RWPE2 (cell line): ENCODE results near the gene PPOX.
A peak's percentile ranks its signal among the peaks of the same experiment; 100 is the strongest.

Source experiments
- ATAC-seq: fragments of 200-7000 bp; cut with Tn5 transposase; 3 replicates; pipeline ENCODE4 v1.9.1; 2021; ENCODE audit warnings: low read depth
- DNase-seq: peaks from one replicate; pipeline ENCODE4 v3.0.0-alpha.2; 2020; ENCODE audit warnings: low spot score
- H3K27ac ChIP-seq: fragments of 450-650 bp; 2 replicates; pipeline ENCODE4 v1.5.1; 2017; ENCODE audit warnings: mild to moderate bottlenecking; ENCODE audit not compliant: poor library complexity, severe bottlenecking
- H3K27me3 ChIP-seq: fragments of 250-450 bp; sonication (Bioruptor Pico); 2 replicates; pipeline ENCODE4 v1.5.1; 2021; ENCODE audit warnings: mild to moderate bottlenecking, moderate library complexity; ENCODE audit not compliant: insufficient read depth, poor library complexity, severe bottlenecking
- H3K36me3 ChIP-seq: fragments of 250-450 bp; sonication (Bioruptor Pico); 2 replicates; pipeline ENCODE4 v1.5.1; 2020; ENCODE audit warnings: low read depth, mild to moderate bottlenecking, moderate library complexity
- H3K4me1 ChIP-seq: fragments of 250-450 bp; sonication (Bioruptor Pico); 2 replicates; pipeline ENCODE4 v1.5.1; 2021; ENCODE audit warnings: mild to moderate bottlenecking, moderate library complexity; ENCODE audit not compliant: insufficient read depth, poor library complexity, severe bottlenecking
- H3K4me3 ChIP-seq: fragments of 250-450 bp; sonication (Bioruptor Pico); 2 replicates; pipeline ENCODE4 v1.5.1; 2021; ENCODE audit warnings: mild to moderate bottlenecking, moderate library complexity; ENCODE audit not compliant: severe bottlenecking
- H3K9me3 ChIP-seq: fragments of 250-450 bp; sonication (Bioruptor Pico); 2 replicates; pipeline ENCODE4 v1.5.1; 2021; ENCODE audit warnings: mild to moderate bottlenecking, moderate library complexity; ENCODE audit not compliant: severe bottlenecking
- CTCF ChIP-seq: fragments of 450-650 bp; IDR thresholded peaks from one replicate; pipeline ENCODE4 v1.5.1; 2017; ENCODE audit warnings: mild to moderate bottlenecking, moderate library complexity; ENCODE audit not compliant: poor library complexity, severe bottlenecking

Gene PPOX

GRCh38 chr1:161206411-161207140 lies 40.4 kb downstream of the PPOX start:
- no peaks in the 10 kb centered on the region for H3K27me3 ChIP-seq
- peaks cover 78% of the 10 kb centered on the region for H3K36me3 ChIP-seq
- no peak overlapping the region for H3K4me3 ChIP-seq
- ATAC-seq = no peak
- no peak for TF ChIP-seq CTCF
- no peak overlapping the region for H3K27ac ChIP-seq
- DNase-seq = no peak
- peaks cover 2% of the 10 kb centered on the region for H3K4me1 ChIP-seq
- no peaks in the 10 kb centered on the region for H3K9me3 ChIP-seq

GRCh38 chr1:161207173-161207572 lies 40.9 kb downstream of the PPOX start:
- ATAC-seq = no peak
- peaks cover 84% of the 10 kb centered on the region for H3K36me3 ChIP-seq

GRCh38 chr1:161209790-161210409 lies 43.7 kb downstream of the PPOX start:
- no peak for DNase-seq
- peak; percentile 91 for TF ChIP-seq CTCF
- H3K36me3 ChIP-seq = peaks cover 91% of the 10 kb centered on the region
- H3K27me3 ChIP-seq = no peaks in the 10 kb centered on the region
- no peak overlapping the region for H3K4me3 ChIP-seq
- ATAC-seq = peak; percentile 94
- no peaks in the 10 kb centered on the region for H3K4me1 ChIP-seq
- no peak overlapping the region for H3K27ac ChIP-seq
- H3K9me3 ChIP-seq = no peaks in the 10 kb centered on the region

More at GRCh38 chr1:161207173-161207572, 40.9 kb downstream of the PPOX start:
- Histone ChIP-seq H3K27me3 (no peaks in the 10 kb centered on the region), H3K9me3 (no peaks in the 10 kb centered on the region), H3K27ac (no peak overlapping the region), H3K4me1 (no peaks in the 10 kb centered on the region), H3K4me3 (no peak overlapping the region)
- TF ChIP-seq CTCF = no peak
- DNase-seq = no peak

- peaks cover 53% of the 10 kb centered on the region for H3K36me3 ChIP-seq
- no peak for TF ChIP-seq CTCF
- H3K9me3 ChIP-seq = no peaks in the 10 kb centered on the region
- no peaks in the 10 kb centered on the region for H3K4me1 ChIP-seq
- H3K4me3 ChIP-seq = no peak overlapping the region
- ATAC-seq (no peak), DNase-seq (no peak)
- no peaks in the 10 kb centered on the region for H3K27me3 ChIP-seq
- H3K27ac ChIP-seq = no peak overlapping the region
These were observed 48.1 kb downstream of the PPOX start for GRCh38 chr1:161214369-161214768.

- Histone ChIP-seq H3K4me1 (no peaks in the 10 kb centered on the region), H3K27ac (no peak within 1 kb of the TSS), H3K36me3 (peaks cover 46% of the 10 kb centered on the region), H3K27me3 (no peaks in the 10 kb centered on the region), H3K4me3 (no peak within 1 kb of the TSS), H3K9me3 (no peaks in the 10 kb centered on the region)
- TF ChIP-seq CTCF = no peak
- ATAC-seq = no peak
- DNase-seq = no peak
These were observed 48.9 kb downstream of the PPOX start, which contains the start of gene FCER1G for GRCh38 chr1:161215076-161215475. Gene FCER1G (plus strand): TSS chr1:161215295. CDS start chr1:161215322, 27 bp downstream.
